H9 (cell line): ENCODE data around the gene MMD. TPM values are rescaled to one million over a fixed set of nuclear protein-coding genes. Genes with fewer than 3 reads are reported as not detected.
"Not testable (repeated sequence)": the region's sequence is repeated elsewhere in the genome, so short reads cannot be mapped to it uniquely, and the experiment has no call there.

Experiments
- DNase-seq: peaks from one replicate; pipeline ENCODE4 v3.0.0-alpha.2; 2017
- H2AFZ ChIP-seq: one replicate; pipeline ENCODE4 v1.6.1; 2013; ENCODE audit warnings: mild to moderate bottlenecking, low read length, control low read depth, moderate library complexity
- H2AK5ac ChIP-seq: 2 replicates; pipeline ENCODE4 v1.6.1; 2013; ENCODE audit warnings: low read length, control low read depth, mixed read lengths; ENCODE audit not compliant: insufficient read length
- H2BK120ac ChIP-seq: one replicate; pipeline ENCODE4 v1.6.1; 2013; ENCODE audit warnings: low read depth, mild to moderate bottlenecking, low read length, control low read depth, inconsistent platforms; ENCODE audit not compliant: poor library complexity, severe bottlenecking
- H2BK12ac ChIP-seq: 2 replicates; pipeline ENCODE4 v1.6.1; 2013; ENCODE audit warnings: low read length, control low read depth, mixed read lengths, low read depth; ENCODE audit not compliant: insufficient read length
- H2BK15ac ChIP-seq: 2 replicates; pipeline ENCODE4 v1.6.1; 2013; ENCODE audit warnings: low read depth, low read length, control low read depth
- H2BK20ac ChIP-seq: one replicate; pipeline ENCODE4 v1.6.1; 2013; ENCODE audit warnings: low read depth, mild to moderate bottlenecking, low read length, control low read depth, inconsistent platforms; ENCODE audit not compliant: poor library complexity, severe bottlenecking
- H2BK5ac ChIP-seq: 2 replicates; pipeline ENCODE4 v1.6.1; 2013; ENCODE audit warnings: low read length, control low read depth, mixed read lengths; ENCODE audit not compliant: insufficient read length
- H3K14ac ChIP-seq: 2 replicates; pipeline ENCODE4 v1.6.1; 2013; ENCODE audit warnings: low read length, control low read depth; ENCODE audit not compliant: insufficient read depth
- H3K18ac ChIP-seq: 2 replicates; pipeline ENCODE4 v1.6.1; 2013; ENCODE audit warnings: low read depth, mild to moderate bottlenecking, mixed read lengths, low read length, control low read depth; ENCODE audit not compliant: insufficient read length
- H3K23ac ChIP-seq: 2 replicates; pipeline ENCODE4 v1.6.1; 2013; ENCODE audit warnings: low read length, control low read depth, mixed read lengths, low read depth; ENCODE audit not compliant: insufficient read length
- H3K23me2 ChIP-seq: 2 replicates; pipeline ENCODE4 v1.6.1; 2013; ENCODE audit warnings: low read depth, mild to moderate bottlenecking, mixed read lengths, low read length, control low read depth; ENCODE audit not compliant: insufficient read length, poor library complexity, severe bottlenecking
- H3K27ac ChIP-seq: 2 replicates; pipeline ENCODE4 v1.5.1; 2013; ENCODE audit warnings: low read length, control low read depth, mixed read lengths, low read depth; ENCODE audit not compliant: insufficient read length
- H3K27me3 ChIP-seq: 2 replicates; pipeline ENCODE4 v1.6.1; 2013; ENCODE audit warnings: low read length, control low read depth, inconsistent platforms; ENCODE audit not compliant: insufficient read depth
- H3K4ac ChIP-seq: 2 replicates; pipeline ENCODE4 v1.6.1; 2013; ENCODE audit warnings: low read depth, mild to moderate bottlenecking, control low read depth, inconsistent platforms, low read length, moderate library complexity
- H3K4me1 ChIP-seq: 2 replicates; pipeline ENCODE4 v1.6.1; 2013; ENCODE audit warnings: low read length, control low read depth, inconsistent platforms; ENCODE audit not compliant: insufficient read depth
- H3K4me2 ChIP-seq: 2 replicates; pipeline ENCODE4 v1.6.1; 2013; ENCODE audit warnings: low read length, control low read depth, mixed read lengths; ENCODE audit not compliant: insufficient read length, insufficient read depth
- H3K56ac ChIP-seq: 2 replicates; pipeline ENCODE4 v1.6.1; 2013; ENCODE audit warnings: low read depth, mild to moderate bottlenecking, mixed read lengths, low read length, control low read depth; ENCODE audit not compliant: insufficient read length
- H3K79me1 ChIP-seq: 2 replicates; pipeline ENCODE4 v1.6.1; 2013; ENCODE audit warnings: low read depth, mild to moderate bottlenecking, moderate library complexity, low read length, control low read depth, inconsistent platforms; ENCODE audit not compliant: insufficient read depth, poor library complexity, severe bottlenecking
- H3K79me2 ChIP-seq: 2 replicates; pipeline ENCODE4 v1.6.1; 2013; ENCODE audit warnings: low read length, control low read depth, inconsistent platforms; ENCODE audit not compliant: insufficient read depth
- H3K9ac ChIP-seq: 2 replicates; pipeline ENCODE4 v1.6.1; 2013; ENCODE audit warnings: low read length, control low read depth, mixed read lengths; ENCODE audit not compliant: insufficient read length; ENCODE audit errors: extremely low read depth
- H3K9me3 ChIP-seq: one replicate; pipeline ENCODE4 v1.6.1; 2013; ENCODE audit warnings: low read depth, low read length, inconsistent platforms; ENCODE audit not compliant: control insufficient read depth
- H3T11ph ChIP-seq: one replicate; pipeline ENCODE4 v1.6.1; 2013; ENCODE audit warnings: mild to moderate bottlenecking, low read length, control low read depth, inconsistent platforms
- H4K20me1 ChIP-seq: one replicate; pipeline ENCODE4 v1.6.1; 2013; ENCODE audit not compliant: control insufficient read depth, insufficient read length, insufficient read depth
- H4K5ac ChIP-seq: 2 replicates; pipeline ENCODE4 v1.6.1; 2013; ENCODE audit warnings: low read depth, mild to moderate bottlenecking, mixed read lengths, low read length, control low read depth; ENCODE audit not compliant: insufficient read length
- H4K8ac ChIP-seq: replicated peaks from 2 replicates; pipeline ENCODE4 v1.6.1; 2013; ENCODE audit warnings: low read length, control low read depth, mixed read lengths, low read depth; ENCODE audit not compliant: insufficient read length
- H4K91ac ChIP-seq: 2 replicates; pipeline ENCODE4 v1.6.1; 2013; ENCODE audit warnings: low read depth, mild to moderate bottlenecking, moderate library complexity, mixed read lengths, low read length, control low read depth; ENCODE audit not compliant: insufficient read length
- H3K27ac Mint-ChIP-seq, 3 experiments: 2 replicates in 2 of 3; 3 replicates in 1 of 3; pipeline ENCODE4 v1.8.0; 2020 to 2021; ENCODE audit warnings: mixed read lengths in 3 of 3, mild to moderate bottlenecking in 1 of 3, moderate library complexity in 1 of 3
- H3K27me3 Mint-ChIP-seq: 2 replicates; pipeline ENCODE4 v1.8.0; 2021; ENCODE audit warnings: low read depth, mild to moderate bottlenecking, moderate library complexity, mixed read lengths
- H3K36me3 Mint-ChIP-seq, 3 experiments: 2 replicates in 2 of 3; 3 replicates in 1 of 3; pipeline ENCODE4 v1.8.0; 2020 to 2021; ENCODE audit warnings: low read depth in 3 of 3, mixed read lengths in 3 of 3; ENCODE audit not compliant: insufficient read depth in 1 of 3
- H3K4me1 Mint-ChIP-seq, 2 experiments: 2 replicates each; pipeline ENCODE4 v1.8.0; 2020; ENCODE audit warnings: mixed read lengths in 2 of 2
- H3K4me3 Mint-ChIP-seq, 2 experiments: 2 replicates in 1 of 2; 3 replicates in 1 of 2; pipeline ENCODE4 v1.8.0; 2020 to 2021; ENCODE audit warnings: mild to moderate bottlenecking in 2 of 2, mixed read lengths in 2 of 2, moderate library complexity in 1 of 2
- H3K9me3 Mint-ChIP-seq, 2 experiments: 2 replicates in 1 of 2; 3 replicates in 1 of 2; pipeline ENCODE4 v1.8.0; 2020; ENCODE audit warnings: mild to moderate bottlenecking in 2 of 2, mixed read lengths in 2 of 2, moderate library complexity in 1 of 2
- WGBS: extraction: QIAGEN DNeasy Blood & Tissue Kit; methylation state at CpG from one replicate; pipeline ENCODE4 v1.1.7; 2013; ENCODE audit warnings: missing lambda C conversion rate, low lambda C conversion rate, mixed read lengths; ENCODE audit not compliant: insufficient read length; ENCODE audit errors: extremely low coverage; 5-methylcytosine and 5-hydroxymethylcytosine counted together
- total RNA-seq: library from RNA; stranded (reverse); gene quantifications from 2 replicates; pipeline ENCODE4 v1.2.1, GENCODE V29; 2021
- TF ChIP-seq, protein P1 (sequence below): fragments of 200-600 bp; sonication (generic); conservative IDR thresholded peaks from 3 replicates; pipeline ENCODE4 v1.8.0; 2021; ENCODE audit warnings: antibody characterized with exemption, mild to moderate bottlenecking

Gene MMD
- total RNA-seq, 1 experiment from 2014 or later, result 24.0 TPM

DNA sequence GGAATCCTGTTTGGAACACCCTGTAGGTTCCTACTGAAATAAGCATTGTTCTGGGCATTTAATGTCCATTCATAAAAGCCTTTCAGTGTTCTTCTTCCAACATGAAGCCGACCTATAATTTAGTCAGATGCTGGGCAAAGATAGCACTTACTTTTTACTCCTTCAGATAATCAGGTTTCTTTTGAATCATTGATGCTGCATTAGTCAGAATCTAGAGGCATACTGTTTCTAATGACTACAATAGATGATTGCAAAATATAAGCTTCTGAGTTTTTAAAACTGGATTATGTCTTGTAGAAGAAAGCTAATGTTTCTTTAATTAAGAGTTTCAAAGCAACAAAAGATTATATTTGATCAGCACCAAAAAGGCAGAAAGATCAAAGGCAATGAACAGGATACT is 16.0 kb downstream of the MMD start:
- H3K4me1 Mint-ChIP-seq, result no peaks in the 10 kb centered on the region
- H3K27ac Mint-ChIP-seq, result no peak overlapping the region
- TF ChIP-seq, protein P1, sequence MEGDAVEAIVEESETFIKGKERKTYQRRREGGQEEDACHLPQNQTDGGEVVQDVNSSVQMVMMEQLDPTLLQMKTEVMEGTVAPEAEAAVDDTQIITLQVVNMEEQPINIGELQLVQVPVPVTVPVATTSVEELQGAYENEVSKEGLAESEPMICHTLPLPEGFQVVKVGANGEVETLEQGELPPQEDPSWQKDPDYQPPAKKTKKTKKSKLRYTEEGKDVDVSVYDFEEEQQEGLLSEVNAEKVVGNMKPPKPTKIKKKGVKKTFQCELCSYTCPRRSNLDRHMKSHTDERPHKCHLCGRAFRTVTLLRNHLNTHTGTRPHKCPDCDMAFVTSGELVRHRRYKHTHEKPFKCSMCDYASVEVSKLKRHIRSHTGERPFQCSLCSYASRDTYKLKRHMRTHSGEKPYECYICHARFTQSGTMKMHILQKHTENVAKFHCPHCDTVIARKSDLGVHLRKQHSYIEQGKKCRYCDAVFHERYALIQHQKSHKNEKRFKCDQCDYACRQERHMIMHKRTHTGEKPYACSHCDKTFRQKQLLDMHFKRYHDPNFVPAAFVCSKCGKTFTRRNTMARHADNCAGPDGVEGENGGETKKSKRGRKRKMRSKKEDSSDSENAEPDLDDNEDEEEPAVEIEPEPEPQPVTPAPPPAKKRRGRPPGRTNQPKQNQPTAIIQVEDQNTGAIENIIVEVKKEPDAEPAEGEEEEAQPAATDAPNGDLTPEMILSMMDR, result no peak
- H3K27me3 ChIP-seq, result no peaks in the 10 kb centered on the region
- H3K4me2 ChIP-seq, result no peak overlapping the region
- no peaks in the 10 kb centered on the region for H3K79me2 ChIP-seq
- no peaks in the 10 kb centered on the region for H3K79me1 ChIP-seq
- H3T11ph ChIP-seq, result no peak overlapping the region
- no peak overlapping the region for H2BK12ac ChIP-seq
- H3K18ac ChIP-seq, result no peak overlapping the region
- no peaks in the 10 kb centered on the region for H4K20me1 ChIP-seq
- no peak overlapping the region for H4K5ac ChIP-seq
- H2AK5ac ChIP-seq, result no peak overlapping the region
- H2AFZ ChIP-seq, result no peak overlapping the region
- H3K9ac ChIP-seq, result no peak overlapping the region
- no peak overlapping the region for H2BK5ac ChIP-seq
- no peak overlapping the region for H3K27ac ChIP-seq
- no peak overlapping the region for H3K23ac ChIP-seq
- H4K8ac ChIP-seq, result no peak overlapping the region
- no peak overlapping the region for H3K14ac ChIP-seq
- no peak overlapping the region for H3K4ac ChIP-seq
- no peak for DNase-seq
- H3K23me2 ChIP-seq, result no peaks in the 10 kb centered on the region
- no peak overlapping the region for H2BK20ac ChIP-seq
- no peak overlapping the region for H2BK120ac ChIP-seq
- no peaks in the 10 kb centered on the region for H3K9me3 Mint-ChIP-seq
- no peak overlapping the region for H3K4me3 Mint-ChIP-seq
- WGBS, result no CpG with 5 or more reads among the region's 1 CpG
- H3K56ac ChIP-seq, result no peak overlapping the region
- H3K4me1 ChIP-seq, result 0 out of 2 replicates have a peak, but pooled peaks cover 3% of the 10 kb centered on the region
- H3K9me3 ChIP-seq, result no peaks in the 10 kb centered on the region
- no peak overlapping the region for H2BK15ac ChIP-seq
- H4K91ac ChIP-seq, result no peak overlapping the region
- H3K36me3 Mint-ChIP-seq, result peaks cover 33 to 76% (median 68%) of the 10 kb centered on the region in 3 experiments
- no peaks in the 10 kb centered on the region for H3K27me3 Mint-ChIP-seq

DNA sequence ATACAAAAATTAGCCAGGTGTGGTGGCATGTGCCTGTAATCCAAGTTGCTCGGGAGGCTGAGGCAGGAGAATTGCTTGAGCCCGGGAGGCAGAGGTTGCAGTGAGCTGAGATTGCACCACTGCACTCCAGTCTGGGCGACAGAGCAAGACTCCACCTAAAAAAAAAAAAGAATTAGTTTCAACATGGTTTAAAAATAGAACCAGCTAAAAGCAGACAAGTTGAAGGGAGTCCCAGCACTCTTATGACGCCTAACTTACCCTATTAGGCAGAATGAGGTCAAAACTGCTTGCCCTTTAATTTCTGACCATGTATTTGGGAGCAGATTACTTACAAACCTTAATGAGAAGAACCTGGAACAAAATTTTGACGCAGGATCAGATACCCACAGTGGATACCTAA is 17.4 kb downstream of the MMD start:
- no CpG with 5 or more reads among the region's 5 CpGs for WGBS
- not testable (repeated sequence) for H2BK12ac ChIP-seq, H3K18ac ChIP-seq, H2BK5ac ChIP-seq, H3K27me3 Mint-ChIP-seq, H3T11ph ChIP-seq, H3K9ac ChIP-seq, H4K91ac ChIP-seq, H3K4me1 Mint-ChIP-seq, H2AFZ ChIP-seq, H3K23me2 ChIP-seq, H3K4me3 Mint-ChIP-seq, H4K5ac ChIP-seq, H2BK15ac ChIP-seq, H3K4me2 ChIP-seq, H3K56ac ChIP-seq, H3K23ac ChIP-seq, H3K27ac ChIP-seq, H3K9me3 ChIP-seq, H3K9me3 Mint-ChIP-seq, H2BK20ac ChIP-seq, H3K4me1 ChIP-seq, H3K27me3 ChIP-seq, H4K8ac ChIP-seq, H2BK120ac ChIP-seq, H3K4ac ChIP-seq, H3K27ac Mint-ChIP-seq, H3K79me1 ChIP-seq, H3K79me2 ChIP-seq, H4K20me1 ChIP-seq, H3K14ac ChIP-seq, H2AK5ac ChIP-seq, DNase-seq
- H3K36me3 Mint-ChIP-seq, result peaks cover 32 to 72% (median 67%) of the 10 kb centered on the region in 3 experiments
